ENCODE measurements around the gene PEAK1.

DNA sequence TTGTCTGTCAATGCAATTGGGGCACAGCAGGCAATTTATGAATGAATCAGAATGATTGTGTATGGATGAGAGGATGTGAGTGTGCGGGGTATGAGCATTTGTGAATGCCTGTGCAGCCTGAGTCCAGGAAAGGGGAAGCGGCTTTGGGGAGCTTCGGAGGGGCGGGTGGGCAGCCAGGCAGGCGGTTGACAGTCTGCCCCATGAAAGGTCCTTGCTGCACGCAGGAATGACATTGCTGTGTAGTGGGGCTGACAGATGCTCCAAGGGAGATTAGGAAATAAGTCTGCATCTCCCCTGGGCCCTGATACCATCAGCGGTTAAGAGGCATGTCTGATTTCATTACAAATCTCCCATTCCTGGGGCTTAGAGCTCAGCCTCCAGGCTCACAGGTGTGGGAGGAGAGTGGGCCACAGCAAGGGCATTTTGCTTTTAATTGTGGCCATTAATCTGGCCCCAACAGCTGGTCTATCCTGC is 322.6 kb downstream of the PEAK1 start:
- TF ChIP-seq EZH2 (IDR thresholded peaks at IDR 0.05; ENCODE audit: borderline replicate concordance, low read depth, low read length, poor library complexity, severe bottlenecking), result no peak
- TF ChIP-seq, protein P1, sequence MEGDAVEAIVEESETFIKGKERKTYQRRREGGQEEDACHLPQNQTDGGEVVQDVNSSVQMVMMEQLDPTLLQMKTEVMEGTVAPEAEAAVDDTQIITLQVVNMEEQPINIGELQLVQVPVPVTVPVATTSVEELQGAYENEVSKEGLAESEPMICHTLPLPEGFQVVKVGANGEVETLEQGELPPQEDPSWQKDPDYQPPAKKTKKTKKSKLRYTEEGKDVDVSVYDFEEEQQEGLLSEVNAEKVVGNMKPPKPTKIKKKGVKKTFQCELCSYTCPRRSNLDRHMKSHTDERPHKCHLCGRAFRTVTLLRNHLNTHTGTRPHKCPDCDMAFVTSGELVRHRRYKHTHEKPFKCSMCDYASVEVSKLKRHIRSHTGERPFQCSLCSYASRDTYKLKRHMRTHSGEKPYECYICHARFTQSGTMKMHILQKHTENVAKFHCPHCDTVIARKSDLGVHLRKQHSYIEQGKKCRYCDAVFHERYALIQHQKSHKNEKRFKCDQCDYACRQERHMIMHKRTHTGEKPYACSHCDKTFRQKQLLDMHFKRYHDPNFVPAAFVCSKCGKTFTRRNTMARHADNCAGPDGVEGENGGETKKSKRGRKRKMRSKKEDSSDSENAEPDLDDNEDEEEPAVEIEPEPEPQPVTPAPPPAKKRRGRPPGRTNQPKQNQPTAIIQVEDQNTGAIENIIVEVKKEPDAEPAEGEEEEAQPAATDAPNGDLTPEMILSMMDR (conservative IDR thresholded peaks at IDR 0.05; ENCODE audit: low read depth, low read length), result no peak
